ENCODE measurements around the gene IFIH1.

Gene IFIH1

GRCh38 chr2:162297925-162298552 is 20.4 kb downstream of the IFIH1 start:
- peak; percentile 62 for DNase-seq (ENCODE audit: extremely low read depth, low read depth)
- TF ChIP-seq CTCF (IDR thresholded peaks at IDR 0.05; ENCODE audit: low read depth, low read length), result peak; percentile 74

GRCh38 chr2:162295009-162295408 is 23.5 kb downstream of the IFIH1 start:
- DNase-seq (ENCODE audit: extremely low read depth, low read depth), result no peak

GRCh38 chr2:162293122-162293786 is 25.2 kb downstream of the IFIH1 start:
- no peak for DNase-seq (ENCODE audit: extremely low read depth, low read depth)
- TF ChIP-seq CTCF (IDR thresholded peaks at IDR 0.05; ENCODE audit: low read depth, low read length), result no peak

More at GRCh38 chr2:162295009-162295408, 23.5 kb downstream of the IFIH1 start:
- TF ChIP-seq CTCF (IDR thresholded peaks at IDR 0.05; ENCODE audit: low read depth, low read length), result no peak

- TF ChIP-seq CTCF (IDR thresholded peaks at IDR 0.05; ENCODE audit: low read depth, low read length), result no peak
- no peak for DNase-seq (ENCODE audit: extremely low read depth, low read depth)
Measured at GRCh38 chr2:162291748-162292147, 26.7 kb downstream of the IFIH1 start.

- no peak for DNase-seq (ENCODE audit: extremely low read depth, low read depth)
- TF ChIP-seq CTCF (IDR thresholded peaks at IDR 0.05; ENCODE audit: low read depth, low read length), result no peak
Measured at GRCh38 chr2:162282765-162283425, 35.6 kb downstream of the IFIH1 start.

GRCh38 chr2:162280654-162281053 is 37.8 kb downstream of the IFIH1 start:
- no peak for DNase-seq (ENCODE audit: extremely low read depth, low read depth)
- TF ChIP-seq CTCF (IDR thresholded peaks at IDR 0.05; ENCODE audit: low read depth, low read length), result no peak

GRCh38 chr2:162277381-162277780 is 41.1 kb downstream of the IFIH1 start:
- TF ChIP-seq CTCF (IDR thresholded peaks at IDR 0.05; ENCODE audit: low read depth, low read length), result no peak
- no peak for DNase-seq (ENCODE audit: extremely low read depth, low read depth)
